ENCODE results near the gene GPC5. TPM values are rescaled to one million over a fixed set of nuclear protein-coding genes. Genes with fewer than 3 reads are reported as not detected.

Gene GPC5
- total RNA-seq, 1 donor from 2014 or later = 0.99 TPM

DNA sequence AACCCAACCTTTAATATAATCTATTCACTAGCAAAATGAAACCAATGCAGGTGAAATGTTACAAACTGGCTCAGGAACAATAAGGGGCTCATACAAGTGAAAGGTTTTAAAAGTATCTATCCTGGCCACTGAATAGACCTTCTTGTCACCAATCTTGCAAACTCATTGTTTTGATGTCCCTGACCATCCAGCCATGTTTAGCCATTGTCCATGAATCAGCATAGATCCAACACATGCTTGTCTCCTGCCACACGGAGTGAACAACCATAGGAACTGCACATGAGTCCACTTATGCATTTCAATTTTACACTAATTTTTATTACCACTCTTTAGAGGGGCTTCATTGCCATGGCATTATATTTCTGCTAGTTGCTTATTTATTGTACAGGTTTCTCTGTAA lies 331.4 kb downstream of the GPC5 start:
- Mint-ChIP-seq H3K9me3 (ENCODE audit: low read depth) (peaks cover 12% of the 10 kb centered on the region), H3K36me3 (ENCODE audit: low read depth) (no peaks in the 10 kb centered on the region), H3K4me1 (ENCODE audit: low read depth) (no peaks in the 10 kb centered on the region), H3K27me3 (ENCODE audit: low read depth) (no peaks in the 10 kb centered on the region), H3K4me3 (ENCODE audit: unreplicated experiment) (no peak overlapping the region), H3K27ac (ENCODE audit: unreplicated experiment) (no peak overlapping the region)
- DNase-seq (ENCODE audit: low spot score) = no peak
- no peak for TF ChIP-seq CTCF (IDR thresholded peaks at IDR 0.05)

DNA sequence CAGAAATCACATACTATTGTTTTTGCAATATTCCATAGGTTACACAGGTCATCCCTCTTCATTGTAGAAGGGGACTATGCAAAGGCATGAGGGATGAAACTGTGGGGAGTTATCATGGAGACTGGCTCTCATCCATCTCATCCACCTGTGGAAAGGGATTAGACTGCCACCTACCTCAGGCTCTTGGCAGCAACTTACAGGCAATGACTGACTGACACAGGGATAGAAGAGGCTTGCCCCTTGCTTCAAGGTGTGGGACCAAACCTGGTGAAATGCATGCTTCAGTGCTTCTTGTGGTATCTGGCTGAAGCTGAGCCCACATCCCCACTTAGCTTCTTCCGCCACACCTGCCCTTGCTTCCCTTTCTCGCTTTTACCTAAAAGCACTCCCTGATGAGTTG lies 341.3 kb downstream of the GPC5 start:
- DNase-seq (ENCODE audit: low spot score) = no peak
- H3K4me1 Mint-ChIP-seq (ENCODE audit: low read depth) = no peaks in the 10 kb centered on the region
- no peak overlapping the region for H3K27ac Mint-ChIP-seq (ENCODE audit: unreplicated experiment)
- H3K27me3 Mint-ChIP-seq (ENCODE audit: low read depth) = no peaks in the 10 kb centered on the region
- no peak overlapping the region for H3K4me3 Mint-ChIP-seq (ENCODE audit: unreplicated experiment)
- H3K36me3 Mint-ChIP-seq (ENCODE audit: low read depth) = no peaks in the 10 kb centered on the region
- no peaks in the 10 kb centered on the region for H3K9me3 Mint-ChIP-seq (ENCODE audit: low read depth)
- TF ChIP-seq CTCF (IDR thresholded peaks at IDR 0.05) = no peak

DNA sequence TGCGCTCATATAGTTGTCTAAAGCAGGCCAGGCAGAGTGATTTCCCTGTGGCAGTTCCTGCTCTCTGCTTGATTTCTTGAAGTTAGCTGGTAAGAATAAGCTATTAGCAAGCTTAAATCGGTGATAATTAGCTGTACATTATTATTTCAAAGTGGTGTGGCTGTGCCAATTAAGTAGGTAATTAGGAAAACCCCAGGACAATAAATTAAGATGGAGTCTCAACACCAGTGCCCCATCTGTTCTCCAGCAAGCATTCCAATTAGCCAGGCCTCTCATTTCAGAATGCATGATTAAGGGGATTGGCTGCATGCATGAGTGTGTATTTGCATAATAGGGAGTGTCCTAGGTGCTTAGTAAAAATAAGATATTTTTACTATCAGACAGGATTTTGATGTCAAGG lies 342.3 kb downstream of the GPC5 start:
- Mint-ChIP-seq H3K27ac (ENCODE audit: unreplicated experiment) (no peak overlapping the region), H3K27me3 (ENCODE audit: low read depth) (no peaks in the 10 kb centered on the region), H3K9me3 (ENCODE audit: low read depth) (no peaks in the 10 kb centered on the region), H3K4me3 (ENCODE audit: unreplicated experiment) (no peak overlapping the region), H3K4me1 (ENCODE audit: low read depth) (no peaks in the 10 kb centered on the region), H3K36me3 (ENCODE audit: low read depth) (no peaks in the 10 kb centered on the region)
- no peak for TF ChIP-seq CTCF (IDR thresholded peaks at IDR 0.05)
- DNase-seq (ENCODE audit: low spot score) = no peak

DNA sequence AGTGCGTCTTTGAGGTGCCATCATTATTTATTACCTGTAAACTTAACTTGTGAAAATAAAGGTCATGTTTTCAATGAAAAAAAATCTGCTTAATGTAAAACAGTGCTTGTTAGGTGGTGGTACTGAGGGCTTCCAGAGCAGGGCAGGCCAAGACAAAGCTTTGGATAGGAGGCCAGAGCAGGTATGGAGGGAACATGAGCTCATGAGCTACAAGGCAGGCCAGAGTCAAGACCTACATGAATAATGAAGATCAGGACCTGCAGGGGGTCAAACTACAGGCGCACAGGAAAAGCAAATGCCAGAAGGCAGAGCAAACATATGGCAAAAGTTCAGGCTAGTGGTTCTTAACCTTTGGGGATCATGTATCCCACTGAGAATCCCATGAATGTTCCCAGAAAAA lies 343.5 kb downstream of the GPC5 start:
- Mint-ChIP-seq H3K4me3 (ENCODE audit: unreplicated experiment) (no peak overlapping the region), H3K27me3 (ENCODE audit: low read depth) (no peaks in the 10 kb centered on the region), H3K27ac (ENCODE audit: unreplicated experiment) (no peak overlapping the region), H3K9me3 (ENCODE audit: low read depth) (no peaks in the 10 kb centered on the region), H3K36me3 (ENCODE audit: low read depth) (no peaks in the 10 kb centered on the region), H3K4me1 (ENCODE audit: low read depth) (no peaks in the 10 kb centered on the region)
- no peak for DNase-seq (ENCODE audit: low spot score)
- TF ChIP-seq CTCF (IDR thresholded peaks at IDR 0.05) = no peak

DNA sequence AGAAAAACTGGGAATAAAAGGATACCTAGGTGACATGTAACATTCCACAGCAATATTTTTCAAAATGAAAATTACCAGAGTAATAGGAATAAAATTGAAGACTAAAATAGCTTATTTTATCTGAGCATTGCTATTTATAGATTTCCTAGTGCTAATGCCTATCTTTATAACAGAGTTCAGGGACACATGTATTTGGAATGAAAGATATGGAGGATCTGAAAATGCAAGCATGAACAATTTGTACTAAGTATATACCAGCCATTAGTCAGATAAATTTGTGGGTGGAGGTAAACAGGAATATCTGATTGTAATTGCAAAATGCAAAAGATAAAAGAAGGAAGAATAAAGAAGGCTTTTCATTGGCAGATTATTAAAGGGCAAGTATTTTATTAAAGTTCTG lies 345.9 kb downstream of the GPC5 start:
- H3K27ac Mint-ChIP-seq (ENCODE audit: unreplicated experiment) = no peak overlapping the region
- H3K36me3 Mint-ChIP-seq (ENCODE audit: low read depth) = no peaks in the 10 kb centered on the region
- DNase-seq (ENCODE audit: low spot score) = no peak
- TF ChIP-seq CTCF (IDR thresholded peaks at IDR 0.05) = no peak
- H3K27me3 Mint-ChIP-seq (ENCODE audit: low read depth) = no peaks in the 10 kb centered on the region
- no peak overlapping the region for H3K4me3 Mint-ChIP-seq (ENCODE audit: unreplicated experiment)
- no peaks in the 10 kb centered on the region for H3K4me1 Mint-ChIP-seq (ENCODE audit: low read depth)
- no peaks in the 10 kb centered on the region for H3K9me3 Mint-ChIP-seq (ENCODE audit: low read depth)

All from chondrocyte (in vitro differentiated cells).